HCT116 (cell line): ENCODE results near the gene CDK9. TPM values are rescaled to one million over a fixed set of nuclear protein-coding genes. Genes with fewer than 3 reads are reported as not detected.

ENCODE experiments used
- ATAC-seq: fragments of 200-7000 bp; cut with Tn5 transposase; 2 replicates; pipeline ENCODE4 v1.9.1; 2020; ENCODE audit warnings: mild to moderate bottlenecking, moderate library complexity
- BruUV-seq: library from RNA; stranded (reverse); fragments of 400-500 nt; replicated peaks from 2 replicates; lab custom pipeline; 2021; lab: Mats Ljungman, UMichigan
- CTCF ChIA-PET: fragments of 300-600 bp; sonication (Branson Sonifier 250); formaldehyde crosslinking; loops from one replicate; lab custom pipeline; 2021; ENCODE audit warnings: antibody characterized with exemption; lab: Charles Lee
- POLR2A ChIA-PET: fragments of 300-600, 350-600 bp; sonication (Branson Sonifier 250); formaldehyde crosslinking; loops from one replicate; lab custom pipeline; 2021; ENCODE audit warnings: antibody characterized with exemption; lab: Charles Lee
- RAD21 ChIA-PET, 2 experiments: fragments of 300-600 bp; sonication (Branson Sonifier 250); formaldehyde crosslinking; loops; one replicate each; lab custom pipeline; 2023; ENCODE audit warnings: low total read pairs in 2 of 2; ENCODE audit not compliant: uncharacterized antibody in 2 of 2, unreplicated experiment in 2 of 2, low non-redundant PET in 1 of 2; lab: Charles Lee
- DNase-seq: peaks from one replicate; pipeline ENCODE4 v3.0.0-alpha.2; 2010; ENCODE audit warnings: low read depth, low spot score
- H2AFZ ChIP-seq: fragments of 200-600 bp; shearing (Covaris generic), sonication (generic); 2 replicates; pipeline ENCODE4 v1.6.1; 2017; ENCODE audit warnings: low read depth, mixed run types, mixed read lengths, antibody characterized with exemption, low read length; ENCODE audit not compliant: poor library complexity, severe bottlenecking
- H3K27ac ChIP-seq: 2 replicates; pipeline ENCODE4 v1.5.1; 2012; ENCODE audit warnings: low read depth, low read length
- H3K27me3 ChIP-seq: fragments of 200-600 bp; sonication (generic); 2 replicates; pipeline ENCODE4 v1.6.1; 2016; ENCODE audit warnings: mixed run types, low read length, mixed read lengths; ENCODE audit not compliant: insufficient read depth
- H3K36me3 ChIP-seq, 2 experiments: fragments of 200-500 bp in 1 of 2; fragments of 200-600 bp in 1 of 2; sonication (Bioruptor generic) in 1 of 2; sonication (generic) in 1 of 2; 2 replicates each; pipeline versions ENCODE4 v1.5.1 to v1.6.1; 2014 to 2016; ENCODE audit warnings: low read length in 2 of 2, inconsistent platforms in 1 of 2, mixed read lengths in 1 of 2, mixed run types in 1 of 2; ENCODE audit not compliant: insufficient read depth in 2 of 2, control insufficient read depth in 1 of 2
- H3K4me1 ChIP-seq, 2 experiments: fragments of 200-600 bp in 1 of 2; sonication (generic) in 1 of 2; 2 replicates each; pipeline versions ENCODE4 v1.5.1 to v1.6.1; 2012 to 2017; ENCODE audit warnings: low read length in 2 of 2, inconsistent platforms in 1 of 2, mild to moderate bottlenecking in 1 of 2, mixed read lengths in 1 of 2, mixed run types in 1 of 2, moderate library complexity in 1 of 2; ENCODE audit not compliant: insufficient read depth in 2 of 2, control insufficient read depth in 1 of 2
- H3K4me2 ChIP-seq: fragments of 200-600 bp; sonication (generic); 2 replicates; pipeline ENCODE4 v1.6.1; 2017; ENCODE audit warnings: mixed run types, low read length, mixed read lengths
- H3K4me3 ChIP-seq, 2 experiments: fragments of 200-600 bp in 1 of 2; sonication (generic) in 1 of 2; replicated peaks in 1 of 2; 2 replicates each; pipeline ENCODE4 v1.5.1; 2011 to 2016; ENCODE audit warnings: low read length in 2 of 2, control low read depth in 1 of 2, low read depth in 1 of 2, mild to moderate bottlenecking in 1 of 2, mixed read lengths in 1 of 2, mixed run types in 1 of 2
- H3K79me2 ChIP-seq: fragments of 200-600 bp; sonication (generic); 2 replicates; pipeline ENCODE4 v1.6.1; 2017; ENCODE audit warnings: mild to moderate bottlenecking, mixed run types, low read length, moderate library complexity, mixed read lengths; ENCODE audit not compliant: insufficient read depth
- H3K9ac ChIP-seq: fragments of 200-600 bp; sonication (generic); 2 replicates; pipeline ENCODE4 v1.6.1; 2016; ENCODE audit warnings: low read length, mixed read lengths
- H3K9me2 ChIP-seq: fragments of 200-600 bp; sonication (generic), shearing (Covaris generic); 2 replicates; pipeline ENCODE4 v1.6.1; 2017; ENCODE audit warnings: mixed run types, mild to moderate bottlenecking, moderate library complexity; ENCODE audit not compliant: insufficient read depth
- H3K9me3 ChIP-seq, 2 experiments: fragments of 200-500 bp in 1 of 2; fragments of 200-600 bp in 1 of 2; sonication (Bioruptor generic) in 1 of 2; sonication (generic) in 1 of 2; 2 replicates each; pipeline ENCODE4 v1.6.1; 2014 to 2017; ENCODE audit warnings: low read length in 2 of 2, mixed read lengths in 2 of 2, inconsistent platforms in 1 of 2, low read depth in 1 of 2, mild to moderate bottlenecking in 1 of 2, mixed run types in 1 of 2, moderate library complexity in 1 of 2; ENCODE audit not compliant: control insufficient read depth in 1 of 2, insufficient read depth in 1 of 2
- H4K20me1 ChIP-seq: fragments of 200-600 bp; sonication (generic), shearing (Covaris generic); 2 replicates; pipeline ENCODE4 v1.6.1; 2017; ENCODE audit warnings: mixed run types, mild to moderate bottlenecking, moderate library complexity; ENCODE audit not compliant: insufficient read depth
- CEBPB ChIP-seq: IDR thresholded peaks from 2 replicates; pipeline ENCODE4 v1.6.1; 2012; ENCODE audit warnings: low read depth
- EGR1 ChIP-seq: IDR thresholded peaks from 2 replicates; pipeline ENCODE4 v1.6.1; 2012; ENCODE audit warnings: low read depth
- EZH2 ChIP-seq: fragments of 200-600 bp; sonication (generic); IDR thresholded peaks from 2 replicates; pipeline ENCODE4 v1.6.1; 2017; ENCODE audit warnings: antibody characterized with exemption, mixed run types
- EZH2phosphoT487 ChIP-seq: fragments of 200-600 bp; IDR thresholded peaks from 2 replicates; pipeline ENCODE4 v1.6.1; 2018; ENCODE audit warnings: antibody characterized with exemption, borderline replicate concordance
- FOSL1 ChIP-seq: IDR thresholded peaks from 2 replicates; pipeline ENCODE4 v1.6.1; 2012; ENCODE audit warnings: low read depth
- POLR2AphosphoS5 ChIP-seq: IDR thresholded peaks from 2 replicates; pipeline ENCODE4 v1.6.1; 2011; ENCODE audit warnings: mild to moderate bottlenecking, low read depth, low read length, moderate library complexity
- SP1 ChIP-seq: IDR thresholded peaks from 2 replicates; pipeline ENCODE4 v1.6.1; 2012; ENCODE audit warnings: low read depth
- SRF ChIP-seq: IDR thresholded peaks from 2 replicates; pipeline ENCODE4 v1.6.1; 2012; ENCODE audit warnings: low read depth
- YY1 ChIP-seq: IDR thresholded peaks from 2 replicates; pipeline ENCODE4 v1.6.1; 2011; ENCODE audit warnings: low read length, low read depth, moderate library complexity, mild to moderate bottlenecking; ENCODE audit not compliant: insufficient replicate concordance; ENCODE audit errors: extremely low read depth
- ZFX ChIP-seq: fragments of 450-650 bp; IDR thresholded peaks from 2 replicates; pipeline ENCODE4 v1.6.1; 2017
- intact Hi-C: fragments of 100-400 bp; cut with micrococcal nuclease; formaldehyde crosslinking; loops from 2 replicates; pipeline ENCODE4 v1.10.0; 2022
- total RNA-seq: library from RNA; stranded (reverse); gene quantifications from one replicate; pipeline ENCODE4 v1.2.1, GENCODE V29; 2021; ENCODE audit not compliant: unreplicated experiment
- TF ChIP-seq, protein P1 (sequence below), 3 experiments: fragments of 200-600 bp in 1 of 3; sonication (generic) in 1 of 3; IDR thresholded peaks in 2 of 3; conservative IDR thresholded peaks in 1 of 3; 2 replicates each; pipeline ENCODE4 v1.5.1; 2012 to 2017; ENCODE audit warnings: low read depth in 2 of 3, low read length in 2 of 3, antibody characterized with exemption in 1 of 3, borderline replicate concordance in 1 of 3, control low read depth in 1 of 3, mild to moderate bottlenecking in 1 of 3, mixed read lengths in 1 of 3, mixed run types in 1 of 3, moderate library complexity in 1 of 3; ENCODE audit not compliant: insufficient read depth in 1 of 3
- TF ChIP-seq, protein P2 (sequence below): IDR thresholded peaks from 2 replicates; pipeline ENCODE4 v1.6.1; 2011; ENCODE audit warnings: mild to moderate bottlenecking, low read length, moderate library complexity; ENCODE audit not compliant: insufficient replicate concordance; ENCODE audit errors: extremely low read depth
- TF ChIP-seq, protein P3 (sequence below): IDR thresholded peaks from 2 replicates; pipeline ENCODE4 v1.6.1; 2012
- TF ChIP-seq, protein P4 (sequence below): IDR thresholded peaks from 2 replicates; pipeline ENCODE4 v1.6.1; 2012; ENCODE audit warnings: low read depth

The CDK9 gene
- total RNA-seq, 1 experiment from 2014 or later, result 102 TPM

DNA sequence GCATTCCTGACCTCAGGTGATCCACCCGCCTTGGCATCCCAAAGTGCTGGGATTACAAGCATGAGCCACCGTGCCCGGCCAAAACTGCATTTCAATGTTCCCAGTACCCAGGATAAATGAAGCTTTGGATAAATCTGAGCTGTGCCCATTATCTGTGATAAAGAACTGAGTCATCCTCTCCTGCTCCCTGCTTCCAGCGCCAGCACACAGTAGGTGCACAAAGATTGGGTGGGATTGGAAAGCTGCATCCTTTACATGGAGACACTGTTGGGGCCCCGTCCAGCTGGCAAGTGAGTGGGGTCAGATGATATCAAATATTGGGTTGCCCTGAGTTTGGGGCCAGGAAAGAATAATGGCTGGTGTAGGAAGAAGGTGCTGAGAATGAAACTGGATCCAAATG is 24.8 kb upstream of the CDK9 start:
- H3K4me2 ChIP-seq, result no peak overlapping the region
- H4K20me1 ChIP-seq, result no peaks in the 10 kb centered on the region
- no peak overlapping the region for H3K4me3 ChIP-seq
- ATAC-seq (no peak), DNase-seq (no peak)
- no peak overlapping the region for H2AFZ ChIP-seq
- no peaks in the 10 kb centered on the region for H3K36me3 ChIP-seq
- no peaks in the 10 kb centered on the region for H3K79me2 ChIP-seq
- POLR2A ChIA-PET, result no interaction called here
- no peak overlapping the region for H3K27ac ChIP-seq
- H3K27me3 ChIP-seq, result no peaks in the 10 kb centered on the region; the same call in 1 of the 2 replicates
- intact Hi-C loops, result no loop called here
- RAD21 ChIA-PET, result no interaction called here
- H3K9me2 ChIP-seq, result no peaks in the 10 kb centered on the region
- no peak overlapping the region for H3K9ac ChIP-seq
- TF ChIP-seq SRF, result no peak
- TF ChIP-seq EGR1, result no peak
- no peak for TF ChIP-seq YY1
- TF ChIP-seq, protein P1, sequence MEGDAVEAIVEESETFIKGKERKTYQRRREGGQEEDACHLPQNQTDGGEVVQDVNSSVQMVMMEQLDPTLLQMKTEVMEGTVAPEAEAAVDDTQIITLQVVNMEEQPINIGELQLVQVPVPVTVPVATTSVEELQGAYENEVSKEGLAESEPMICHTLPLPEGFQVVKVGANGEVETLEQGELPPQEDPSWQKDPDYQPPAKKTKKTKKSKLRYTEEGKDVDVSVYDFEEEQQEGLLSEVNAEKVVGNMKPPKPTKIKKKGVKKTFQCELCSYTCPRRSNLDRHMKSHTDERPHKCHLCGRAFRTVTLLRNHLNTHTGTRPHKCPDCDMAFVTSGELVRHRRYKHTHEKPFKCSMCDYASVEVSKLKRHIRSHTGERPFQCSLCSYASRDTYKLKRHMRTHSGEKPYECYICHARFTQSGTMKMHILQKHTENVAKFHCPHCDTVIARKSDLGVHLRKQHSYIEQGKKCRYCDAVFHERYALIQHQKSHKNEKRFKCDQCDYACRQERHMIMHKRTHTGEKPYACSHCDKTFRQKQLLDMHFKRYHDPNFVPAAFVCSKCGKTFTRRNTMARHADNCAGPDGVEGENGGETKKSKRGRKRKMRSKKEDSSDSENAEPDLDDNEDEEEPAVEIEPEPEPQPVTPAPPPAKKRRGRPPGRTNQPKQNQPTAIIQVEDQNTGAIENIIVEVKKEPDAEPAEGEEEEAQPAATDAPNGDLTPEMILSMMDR (IDR thresholded peaks at IDR 0.05 in 2 of 3, conservative IDR thresholded peaks at IDR 0.05 in 1 of 3; ENCODE audit: borderline replicate concordance in 1 of 3, insufficient read depth in 1 of 3, low read depth in 2 of 3, low read length in 2 of 3), result no peak
- TF ChIP-seq CEBPB, result no peak
- TF ChIP-seq, protein P2, sequence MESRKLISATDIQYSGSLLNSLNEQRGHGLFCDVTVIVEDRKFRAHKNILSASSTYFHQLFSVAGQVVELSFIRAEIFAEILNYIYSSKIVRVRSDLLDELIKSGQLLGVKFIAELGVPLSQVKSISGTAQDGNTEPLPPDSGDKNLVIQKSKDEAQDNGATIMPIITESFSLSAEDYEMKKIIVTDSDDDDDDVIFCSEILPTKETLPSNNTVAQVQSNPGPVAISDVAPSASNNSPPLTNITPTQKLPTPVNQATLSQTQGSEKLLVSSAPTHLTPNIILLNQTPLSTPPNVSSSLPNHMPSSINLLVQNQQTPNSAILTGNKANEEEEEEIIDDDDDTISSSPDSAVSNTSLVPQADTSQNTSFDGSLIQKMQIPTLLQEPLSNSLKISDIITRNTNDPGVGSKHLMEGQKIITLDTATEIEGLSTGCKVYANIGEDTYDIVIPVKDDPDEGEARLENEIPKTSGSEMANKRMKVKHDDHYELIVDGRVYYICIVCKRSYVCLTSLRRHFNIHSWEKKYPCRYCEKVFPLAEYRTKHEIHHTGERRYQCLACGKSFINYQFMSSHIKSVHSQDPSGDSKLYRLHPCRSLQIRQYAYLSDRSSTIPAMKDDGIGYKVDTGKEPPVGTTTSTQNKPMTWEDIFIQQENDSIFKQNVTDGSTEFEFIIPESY, result no peak
- no peak for TF ChIP-seq ZFX
- TF ChIP-seq FOSL1, result no peak
- no peak for TF ChIP-seq EZH2phosphoT487
- no peak for TF ChIP-seq EZH2
- no peak for TF ChIP-seq SP1
- no peak for TF ChIP-seq POLR2AphosphoS5
- TF ChIP-seq, protein P3, sequence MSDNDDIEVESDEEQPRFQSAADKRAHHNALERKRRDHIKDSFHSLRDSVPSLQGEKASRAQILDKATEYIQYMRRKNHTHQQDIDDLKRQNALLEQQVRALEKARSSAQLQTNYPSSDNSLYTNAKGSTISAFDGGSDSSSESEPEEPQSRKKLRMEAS, result no peak
- TF ChIP-seq, protein P4, sequence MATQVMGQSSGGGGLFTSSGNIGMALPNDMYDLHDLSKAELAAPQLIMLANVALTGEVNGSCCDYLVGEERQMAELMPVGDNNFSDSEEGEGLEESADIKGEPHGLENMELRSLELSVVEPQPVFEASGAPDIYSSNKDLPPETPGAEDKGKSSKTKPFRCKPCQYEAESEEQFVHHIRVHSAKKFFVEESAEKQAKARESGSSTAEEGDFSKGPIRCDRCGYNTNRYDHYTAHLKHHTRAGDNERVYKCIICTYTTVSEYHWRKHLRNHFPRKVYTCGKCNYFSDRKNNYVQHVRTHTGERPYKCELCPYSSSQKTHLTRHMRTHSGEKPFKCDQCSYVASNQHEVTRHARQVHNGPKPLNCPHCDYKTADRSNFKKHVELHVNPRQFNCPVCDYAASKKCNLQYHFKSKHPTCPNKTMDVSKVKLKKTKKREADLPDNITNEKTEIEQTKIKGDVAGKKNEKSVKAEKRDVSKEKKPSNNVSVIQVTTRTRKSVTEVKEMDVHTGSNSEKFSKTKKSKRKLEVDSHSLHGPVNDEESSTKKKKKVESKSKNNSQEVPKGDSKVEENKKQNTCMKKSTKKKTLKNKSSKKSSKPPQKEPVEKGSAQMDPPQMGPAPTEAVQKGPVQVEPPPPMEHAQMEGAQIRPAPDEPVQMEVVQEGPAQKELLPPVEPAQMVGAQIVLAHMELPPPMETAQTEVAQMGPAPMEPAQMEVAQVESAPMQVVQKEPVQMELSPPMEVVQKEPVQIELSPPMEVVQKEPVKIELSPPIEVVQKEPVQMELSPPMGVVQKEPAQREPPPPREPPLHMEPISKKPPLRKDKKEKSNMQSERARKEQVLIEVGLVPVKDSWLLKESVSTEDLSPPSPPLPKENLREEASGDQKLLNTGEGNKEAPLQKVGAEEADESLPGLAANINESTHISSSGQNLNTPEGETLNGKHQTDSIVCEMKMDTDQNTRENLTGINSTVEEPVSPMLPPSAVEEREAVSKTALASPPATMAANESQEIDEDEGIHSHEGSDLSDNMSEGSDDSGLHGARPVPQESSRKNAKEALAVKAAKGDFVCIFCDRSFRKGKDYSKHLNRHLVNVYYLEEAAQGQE, result no peak
- no TSS peak for BruUV-seq
- no peaks in the 10 kb centered on the region for H3K4me1 ChIP-seq
- CTCF ChIA-PET, result no interaction called here
- no peaks in the 10 kb centered on the region for H3K9me3 ChIP-seq
